Measurements from ENCODE around the gene PYCR2. TPM values are rescaled to one million over a fixed set of nuclear protein-coding genes. Genes with fewer than 3 reads are reported as not detected.

PYCR2 gene
- 43.9 to 55.6 TPM (median 54.4 TPM) in 5 replicates for total RNA-seq (2022; extraction: Qiagen RNA extraction)

GRCh38 chr1:225923692-225924555, at the start of gene PYCR2:
TSS of gene PYCR2 (minus strand) at chr1:225924250. CDS start at chr1:225924110, 140 bp downstream.

GRCh38 chr1:225941187-225941941, 17.3 kb upstream of the PYCR2 start, which contains the start of gene LEFTY2:
TSS of gene LEFTY2 (minus strand) at chr1:225941220. CDS start at chr1:225941140, 80 bp downstream.

GRCh38 chr1:225888898-225889601, 35.0 kb downstream of the PYCR2 start, which contains the start of gene LEFTY1:
TSS of gene LEFTY1 (minus strand) at chr1:225889146. CDS start at chr1:225889066, 80 bp downstream.

GRCh38 chr1:225881959-225882693, 41.9 kb downstream of the PYCR2 start, which contains the start of gene TMEM63A:
TSS of gene TMEM63A (minus strand) at chr1:225882380. CDS start at chr1:225877580, 4,800 bp downstream.

Other genes starting within 250 kb of the PYCR2 start
- gene SRP9, start 146.4 kb downstream of the PYCR2 start, total RNA-seq (2022; extraction: Qiagen RNA extraction): 228 to 358 TPM (median 234 TPM) in 5 replicates
- gene EPHX1, start 114.1 kb downstream of the PYCR2 start, total RNA-seq (2022; extraction: Qiagen RNA extraction): 185 to 242 TPM (median 211 TPM) in 5 replicates
- 4.2 to 6.8 TPM (median 5.8 TPM) in 5 replicates for gene TMEM63A, start 41.9 kb downstream of the PYCR2 start, total RNA-seq (2022; extraction: Qiagen RNA extraction)
- 0.85 to 1.9 TPM (median 1.4 TPM) in 5 replicates for gene LEFTY1, start 35.1 kb downstream of the PYCR2 start, total RNA-seq (2022; extraction: Qiagen RNA extraction)
- gene LEFTY2, start 17.0 kb upstream of the PYCR2 start, total RNA-seq (2022; extraction: Qiagen RNA extraction): 0.07 to 0.43 TPM (median 0.17 TPM) in 4 of 5 replicates, not detected in the other
- 6.0 to 11.6 TPM (median 7.0 TPM) in 5 replicates for gene SDE2, start 75.1 kb upstream of the PYCR2 start, total RNA-seq (2022; extraction: Qiagen RNA extraction)
- gene H3-3A, start 138.5 kb upstream of the PYCR2 start, total RNA-seq (2022; extraction: Qiagen RNA extraction): 419 to 461 TPM (median 440 TPM) in 5 replicates